HepG2 (cell line): ENCODE measurements around the gene EPHA10.
"Not testable (repeated sequence)": the region's sequence is repeated elsewhere in the genome, so short reads cannot be mapped to it uniquely, and the experiment has no call there.

Experiments used
- CTCF ChIP-seq: sonication (generic); formaldehyde crosslinking; IDR thresholded peaks from 2 replicates; pipeline ENCODE4 v1.5.0; 2020; ENCODE audit warnings: mild to moderate bottlenecking, missing genetic modification reagents, moderate library complexity
- HNRNPK ChIP-seq: fragments of 200-400 bp; formaldehyde crosslinking; IDR thresholded peaks from 2 replicates; pipeline ENCODE4 v1.6.1; 2018; ENCODE audit warnings: low read length, low read depth, moderate library complexity, mild to moderate bottlenecking; ENCODE audit not compliant: poor library complexity, severe bottlenecking
- ZNF597 ChIP-seq: sonication (generic); formaldehyde crosslinking; IDR thresholded peaks from 2 replicates; pipeline ENCODE4 v1.5.0; 2020; ENCODE audit warnings: missing genetic modification reagents

DNA sequence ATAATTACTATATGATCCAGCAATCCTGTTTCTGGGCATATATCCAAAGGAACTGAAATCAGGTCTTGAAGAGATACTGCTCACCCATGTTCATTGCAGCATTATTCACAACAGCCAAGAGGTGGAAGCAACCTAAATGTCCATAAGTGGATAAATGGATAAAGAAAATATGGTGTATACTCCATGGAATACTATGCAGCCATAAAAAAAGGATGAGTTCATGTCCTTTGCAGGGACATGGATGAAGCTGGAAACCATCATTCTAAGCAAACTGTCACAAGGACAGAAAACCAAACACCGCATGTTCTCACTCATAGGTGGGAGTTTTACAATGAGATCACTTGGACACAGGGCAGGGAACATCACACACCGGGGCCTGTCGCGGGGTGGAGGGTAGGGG lies 26.3 kb downstream of the EPHA10 start:
- TF ChIP-seq ZNF597 (CRISPR knock-in tag); CTCF (CRISPR knock-in tag); HNRNPK: not testable (repeated sequence)
